ENCODE results near the gene ARHGEF11.

ARHGEF11 gene

GRCh38 chr1:156958247-156958714 is 87.3 kb downstream of the ARHGEF11 start:
- TF ChIP-seq ZFX (IDR thresholded peaks at IDR 0.05; ENCODE audit: borderline replicate concordance) (no peak), CTCF (IDR thresholded peaks at IDR 0.05) (no peak)
- H3K27ac ChIP-seq = no peak overlapping the region

DNA sequence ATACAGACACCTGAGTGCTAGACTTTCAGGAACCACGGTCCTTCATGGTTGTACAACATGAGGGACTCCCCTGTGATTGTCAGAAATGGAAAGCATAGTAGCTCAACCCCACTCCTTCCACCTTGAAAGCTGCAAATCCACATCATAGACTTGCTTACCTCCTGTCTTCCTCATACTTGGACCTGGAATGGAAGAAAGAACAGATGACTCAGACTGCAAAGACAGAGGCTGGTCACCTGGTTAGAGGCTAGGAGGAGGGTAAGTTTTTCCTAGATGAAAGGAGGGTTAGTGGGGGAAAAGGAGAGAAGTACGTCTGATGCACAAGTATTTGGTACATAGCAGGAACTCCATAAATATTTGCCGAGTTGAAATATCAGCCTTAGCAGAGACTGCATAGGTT is 87.9 kb downstream of the ARHGEF11 start:
- no peak overlapping the region for H3K27ac ChIP-seq
- no peak for TF ChIP-seq ZFX (IDR thresholded peaks at IDR 0.05; ENCODE audit: borderline replicate concordance)
- TF ChIP-seq CTCF (IDR thresholded peaks at IDR 0.05) = no peak

DNA sequence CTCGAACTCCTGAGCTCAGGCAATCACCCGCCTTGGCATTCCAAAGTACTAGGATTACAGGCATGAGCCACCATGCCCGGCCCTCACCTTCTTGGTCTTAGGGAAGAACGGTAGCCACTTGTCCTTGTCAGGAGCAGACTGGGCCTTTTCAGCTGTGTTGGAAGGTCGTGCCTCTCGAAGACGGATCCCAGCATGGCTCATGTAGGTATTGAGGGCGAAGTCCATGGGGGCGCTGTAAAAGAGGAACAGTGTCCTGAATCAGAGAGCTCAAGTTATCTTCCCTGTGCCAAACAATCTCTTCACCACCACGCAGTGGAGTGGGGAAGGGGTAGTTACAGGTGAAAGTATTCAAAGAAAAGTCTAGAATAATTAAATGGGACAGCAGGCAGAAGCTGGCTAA is 89.2 kb downstream of the ARHGEF11 start:
- H3K27ac ChIP-seq = no peak overlapping the region
- TF ChIP-seq CTCF (IDR thresholded peaks at IDR 0.05) (no peak), ZFX (IDR thresholded peaks at IDR 0.05; ENCODE audit: borderline replicate concordance) (no peak)

DNA sequence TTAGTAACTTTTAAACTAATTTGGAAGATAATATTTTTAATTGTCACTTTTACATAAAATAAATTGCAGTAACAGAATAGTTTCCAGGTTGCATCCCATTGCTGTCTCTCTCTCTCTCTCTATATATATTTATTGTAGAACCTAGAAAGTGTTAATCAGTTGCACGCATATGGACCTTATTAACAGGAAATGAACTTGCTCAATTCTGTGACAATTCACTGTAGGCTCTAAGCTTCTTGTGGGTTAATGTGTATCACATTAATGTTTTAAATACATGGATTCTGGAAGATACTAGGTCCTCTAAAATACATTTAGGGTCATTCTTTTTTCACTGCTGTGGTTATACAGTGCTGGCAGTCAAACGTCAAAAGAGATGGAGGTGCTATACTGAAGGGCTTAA is 92.0 kb downstream of the ARHGEF11 start:
- no peak for TF ChIP-seq CTCF (IDR thresholded peaks at IDR 0.05)
- TF ChIP-seq ZFX (IDR thresholded peaks at IDR 0.05; ENCODE audit: borderline replicate concordance) = no peak
- H3K27ac ChIP-seq = no peak overlapping the region

GRCh38 chr1:156951371-156951770 is 94.2 kb downstream of the ARHGEF11 start:
- TF ChIP-seq CTCF (IDR thresholded peaks at IDR 0.05) = no peak
- TF ChIP-seq ZFX (IDR thresholded peaks at IDR 0.05; ENCODE audit: borderline replicate concordance) = no peak
- H3K27ac ChIP-seq = no peak overlapping the region

DNA sequence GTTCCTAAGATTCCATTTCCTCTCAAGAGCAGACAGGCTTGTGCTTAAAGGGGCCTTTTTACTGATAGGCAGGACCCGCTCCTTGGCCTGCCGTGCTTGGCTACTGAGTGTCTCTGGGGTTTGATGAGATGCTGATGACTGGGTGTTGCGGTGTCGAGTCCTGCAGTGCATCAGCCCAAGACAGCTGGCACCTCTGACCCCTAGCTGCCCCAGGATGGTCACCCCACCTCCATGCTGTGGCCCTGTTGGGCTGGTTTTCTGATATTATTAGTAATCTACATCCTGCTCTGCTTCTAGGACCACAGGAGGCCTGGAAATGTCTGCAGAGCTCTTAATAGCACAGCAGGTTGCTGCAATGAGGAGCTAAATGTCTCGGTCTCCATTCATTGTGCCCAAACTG is 96.4 kb downstream of the ARHGEF11 start:
- no peak for TF ChIP-seq CTCF (IDR thresholded peaks at IDR 0.05)
- no peak for TF ChIP-seq ZFX (IDR thresholded peaks at IDR 0.05; ENCODE audit: borderline replicate concordance)

DNA sequence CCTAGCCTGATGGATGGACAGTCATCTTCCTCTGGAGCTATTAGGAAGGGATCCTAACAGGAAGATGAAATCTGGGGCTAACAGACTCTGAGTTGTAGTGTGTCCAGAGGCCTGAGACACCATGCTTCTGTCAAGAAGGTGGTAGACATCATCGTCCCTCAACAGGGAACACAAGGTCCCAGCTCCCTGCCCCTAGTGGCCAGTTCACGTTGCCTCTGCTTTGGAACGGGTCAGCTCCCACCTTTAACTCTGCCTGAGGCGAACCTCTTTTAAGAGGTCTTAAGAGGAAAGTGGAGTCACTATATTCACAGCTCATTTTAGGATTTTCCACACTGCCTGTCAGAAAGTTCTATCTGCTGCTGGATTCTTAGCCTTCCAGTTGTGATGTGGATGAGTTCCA is 96.8 kb downstream of the ARHGEF11 start:
- H3K27ac ChIP-seq = no peak overlapping the region
- TF ChIP-seq CTCF (IDR thresholded peaks at IDR 0.05) (peak; percentile 36), ZFX (IDR thresholded peaks at IDR 0.05; ENCODE audit: borderline replicate concordance) (no peak)

More for the DNA sequence above, 96.4 kb downstream of the ARHGEF11 start:
- no peak overlapping the region for H3K27ac ChIP-seq

All from 22Rv1 (cell line).